Right lobe of liver (tissue), 6 donors: Measurements from ENCODE around the gene DCAF5. TPM values are rescaled to one million over a fixed set of nuclear protein-coding genes. Genes with fewer than 3 reads are reported as not detected.
"Not testable (repeated sequence)": the region's sequence is repeated elsewhere in the genome, so short reads cannot be mapped to it uniquely, and the experiment has no call there.

Source experiments
- ATAC-seq, 4 donors: fragments of 200-7000 bp; cut with Tn5 transposase; one replicate each; pipeline ENCODE4 v1.9.1; 2020; ENCODE audit warnings: mild to moderate bottlenecking in 4 of 4, moderate library complexity in 4 of 4
- DNase-seq, 3 donors: peaks; one replicate each; pipeline ENCODE4 v3.0.0-alpha.2; 2020
- H3K27ac ChIP-seq, 3 donors: fragments of 200-600 bp; one replicate each; pipeline ENCODE4 v1.8.0; 2022
- H3K27me3 ChIP-seq, 2 donors: fragments of 200-600 bp; one replicate each; pipeline ENCODE4 v1.8.0; 2022
- H3K36me3 ChIP-seq, 4 donors: fragments of 200-600 bp; sonication (generic) in 1 of 4; one replicate each; pipeline versions ENCODE4 v1.5.1 to v1.8.0; 2017 to 2022; ENCODE audit warnings: control low read depth in 1 of 4
- H3K4me1 ChIP-seq, 4 donors: fragments of 200-600 bp; sonication (generic) in 1 of 4; one replicate each; pipeline versions ENCODE4 v1.5.1 to v1.8.0; 2017 to 2022; ENCODE audit warnings: control low read depth in 1 of 4
- H3K4me3 ChIP-seq, 3 donors: fragments of 200-600 bp; one replicate each; pipeline ENCODE4 v1.8.0; 2022
- H3K9me3 ChIP-seq, 4 donors: fragments of 200-600 bp; sonication (generic) in 1 of 4; one replicate each; pipeline versions ENCODE4 v1.5.1 to v1.8.0; 2017 to 2022; ENCODE audit warnings: control low read depth in 1 of 4
- CTCF ChIP-seq, 4 donors: fragments of 200-600 bp in 3 of 4; fragments of 450-650 bp in 1 of 4; IDR thresholded peaks; one replicate each; pipeline versions ENCODE4 v1.5.1 to v1.8.0; 2016 to 2022; ENCODE audit warnings: antibody characterized with exemption in 4 of 4, mild to moderate bottlenecking in 2 of 4
- POLR2A ChIP-seq: fragments of 450-650 bp; IDR thresholded peaks from one replicate; pipeline ENCODE4 v1.6.1; 2017; ENCODE audit warnings: antibody characterized with exemption, mild to moderate bottlenecking
- WGBS: methylation state at CpG from one replicate; pipeline ENCODE4 v1.1.6; 2018; ENCODE audit warnings: low coverage, low lambda C conversion rate; ENCODE audit not compliant: insufficient coverage; ENCODE audit errors: missing lambda C conversion rate; 5-methylcytosine and 5-hydroxymethylcytosine counted together
- intact Hi-C, 2 donors: fragments of 100-400 bp; cut with DNase I; formaldehyde crosslinking; loops; one replicate each; pipeline versions ENCODE4 v1.11.2 to v1.14.1; 2022
- total RNA-seq, 6 experiments: library from RNA; depleted of rRNA in 2 of 6; stranded (reverse); fragments of >200 nt in 2 of 6; fragmentation: NEBNext Ultra II Directional in 3 of 6; extraction: Animal tissue kit (Norgen Biotek cat#: 25700) in 3 of 6; gene quantifications; one replicate each; pipeline versions ENCODE4 v1.1.0 to v1.2.4, GENCODE V29; 2016 to 2023
- donor health status: DM: no; HTN: yes; CAD: no.
- donor health status: DM: no; HTN: no; CAD: no.
- donor health status: DM: no; HTN: no; CAD: no.
- donor health status: DM: no; HTN: yes; CAD: no.
- donor health status: DM: no; HTN: yes; CAD: no.

DCAF5 gene
- total RNA-seq, 6 experiments from 2014 or later = 21.8 to 31.4 (median 28.0) TPM

GRCh38 chr14:69066396-69067171, 86.3 kb downstream of the DCAF5 start:
- intact Hi-C loops = no loop called here
- no peaks in the 10 kb centered on the region for H3K9me3 ChIP-seq
- WGBS = 78% methylated on average over 3 of the region's 3 CpGs
- no peak for ATAC-seq
- no peaks in the 10 kb centered on the region for H3K27me3 ChIP-seq
- H3K36me3 ChIP-seq = peaks cover 0 to 26% (median 6%) of the 10 kb centered on the region in 4 donors
- TF ChIP-seq CTCF (IDR thresholded peaks at IDR 0.05) (no peak), POLR2A (no peak)
- H3K27ac ChIP-seq = no peak overlapping the region
- DNase-seq = no peak
- H3K4me3 ChIP-seq = no peak overlapping the region
- H3K4me1 ChIP-seq = no peaks in the 10 kb centered on the region

GRCh38 chr14:69065934-69066333, 87.0 kb downstream of the DCAF5 start:
- ATAC-seq, H3K4me3 ChIP-seq, DNase-seq, H3K4me1 ChIP-seq, intact Hi-C loops, H3K27ac ChIP-seq, H3K27me3 ChIP-seq, H3K9me3 ChIP-seq: not testable (repeated sequence)
- H3K36me3 ChIP-seq = peaks cover 0 to 29% (median 9%) of the 10 kb centered on the region in 4 donors
- 96% methylated on average over 4 of the region's 4 CpGs for WGBS

- Histone ChIP-seq H3K27me3 (no peaks in the 10 kb centered on the region), H3K36me3 (peaks cover 0 to 28% (median 11%) of the 10 kb centered on the region in 4 donors), H3K9me3 (no peaks in the 10 kb centered on the region), H3K4me3 (no peak overlapping the region), H3K27ac (no peak overlapping the region), H3K4me1 (no peaks in the 10 kb centered on the region)
- DNase-seq (no peak), ATAC-seq (peak; percentile 19 to 54 (median 41))
- intact Hi-C loops = no loop called here
- TF ChIP-seq POLR2A (no peak), CTCF (IDR thresholded peaks at IDR 0.05) (no peak)
Observed at GRCh38 chr14:69064596-69064995, 88.3 kb downstream of the DCAF5 start.

GRCh38 chr14:69059658-69060623, 93.0 kb downstream of the DCAF5 start:
- no peak overlapping the region for H3K4me3 ChIP-seq
- ATAC-seq (peak; percentile 70 to 88 (median 82)), DNase-seq (no peak)
- WGBS = 41% methylated on average over 6 of the region's 8 CpGs
- no peaks in the 10 kb centered on the region for H3K27me3 ChIP-seq
- intact Hi-C loops = no loop called here
- peak in 1 of 4 donors; percentile 5 for TF ChIP-seq CTCF (IDR thresholded peaks at IDR 0.05)
- no peak for TF ChIP-seq POLR2A
- peaks cover 0 to 41% (median 17%) of the 10 kb centered on the region in 4 donors for H3K36me3 ChIP-seq
- peak overlapping the region; percentile 24 to 48 (median 30) for H3K27ac ChIP-seq
- H3K9me3 ChIP-seq = no peaks in the 10 kb centered on the region
- H3K4me1 ChIP-seq = no peaks in the 10 kb centered on the region
